ENCODE results near the gene CLN6.

DNA sequence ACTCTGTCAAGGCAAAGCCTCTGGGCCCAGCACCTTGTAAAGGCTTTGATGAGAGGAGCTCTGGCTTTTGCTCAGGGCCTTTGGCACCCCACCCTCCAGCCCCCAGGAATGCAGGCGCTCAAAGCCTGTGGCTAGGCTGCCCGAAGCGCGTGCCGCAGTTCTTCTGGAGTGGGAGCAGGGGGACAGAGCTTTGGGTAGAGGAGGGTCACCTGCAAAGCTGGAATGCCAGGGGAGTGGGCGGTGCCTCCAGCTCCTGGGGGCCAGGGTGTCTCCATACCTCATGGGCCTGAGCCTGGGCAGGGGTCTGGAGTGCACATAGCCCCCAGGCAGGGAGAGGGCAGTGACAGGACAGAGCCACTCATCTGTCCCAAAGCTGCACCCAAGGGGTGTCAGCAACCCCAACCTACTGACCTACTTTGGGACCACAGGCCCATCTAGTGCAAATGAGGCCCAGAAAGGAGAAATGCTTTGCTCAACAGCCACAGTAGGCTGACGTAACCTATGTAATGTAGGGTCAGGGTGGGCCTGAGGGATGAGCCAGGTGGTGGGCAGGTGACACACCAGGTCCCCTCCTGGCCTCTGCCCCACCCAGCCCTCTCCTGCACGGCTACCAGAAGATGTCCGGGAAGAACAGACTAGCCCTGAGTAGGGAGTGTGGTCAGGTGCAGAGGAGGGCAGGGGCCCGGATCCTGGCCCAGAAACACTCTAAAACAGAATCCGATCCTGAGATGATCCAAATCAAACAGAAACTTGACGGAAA lies 22.2 kb downstream of the CLN6 start:
- TF ChIP-seq, protein P1, sequence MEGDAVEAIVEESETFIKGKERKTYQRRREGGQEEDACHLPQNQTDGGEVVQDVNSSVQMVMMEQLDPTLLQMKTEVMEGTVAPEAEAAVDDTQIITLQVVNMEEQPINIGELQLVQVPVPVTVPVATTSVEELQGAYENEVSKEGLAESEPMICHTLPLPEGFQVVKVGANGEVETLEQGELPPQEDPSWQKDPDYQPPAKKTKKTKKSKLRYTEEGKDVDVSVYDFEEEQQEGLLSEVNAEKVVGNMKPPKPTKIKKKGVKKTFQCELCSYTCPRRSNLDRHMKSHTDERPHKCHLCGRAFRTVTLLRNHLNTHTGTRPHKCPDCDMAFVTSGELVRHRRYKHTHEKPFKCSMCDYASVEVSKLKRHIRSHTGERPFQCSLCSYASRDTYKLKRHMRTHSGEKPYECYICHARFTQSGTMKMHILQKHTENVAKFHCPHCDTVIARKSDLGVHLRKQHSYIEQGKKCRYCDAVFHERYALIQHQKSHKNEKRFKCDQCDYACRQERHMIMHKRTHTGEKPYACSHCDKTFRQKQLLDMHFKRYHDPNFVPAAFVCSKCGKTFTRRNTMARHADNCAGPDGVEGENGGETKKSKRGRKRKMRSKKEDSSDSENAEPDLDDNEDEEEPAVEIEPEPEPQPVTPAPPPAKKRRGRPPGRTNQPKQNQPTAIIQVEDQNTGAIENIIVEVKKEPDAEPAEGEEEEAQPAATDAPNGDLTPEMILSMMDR (conservative IDR thresholded peaks at IDR 0.05) = no peak
- no peak for TF ChIP-seq ZFX (IDR thresholded peaks at IDR 0.05)
